GM21381 (cell line): ENCODE results near the gene C2CD4C.
"Not testable (repeated sequence)": the region's sequence is repeated elsewhere in the genome, so short reads cannot be mapped to it uniquely, and the experiment has no call there.

Experiments used
- ATAC-seq: cut with Tn5 transposase; IDR thresholded peaks from one replicate; pipeline ENCODE4 v1.9.1; 2021; ENCODE audit warnings: mild to moderate bottlenecking, moderate library complexity; ENCODE audit not compliant: unreplicated experiment

The C2CD4C gene

GRCh38 chr19:439167-439900 lies 30.4 kb upstream of the C2CD4C start:
- ATAC-seq = no peak

DNA sequence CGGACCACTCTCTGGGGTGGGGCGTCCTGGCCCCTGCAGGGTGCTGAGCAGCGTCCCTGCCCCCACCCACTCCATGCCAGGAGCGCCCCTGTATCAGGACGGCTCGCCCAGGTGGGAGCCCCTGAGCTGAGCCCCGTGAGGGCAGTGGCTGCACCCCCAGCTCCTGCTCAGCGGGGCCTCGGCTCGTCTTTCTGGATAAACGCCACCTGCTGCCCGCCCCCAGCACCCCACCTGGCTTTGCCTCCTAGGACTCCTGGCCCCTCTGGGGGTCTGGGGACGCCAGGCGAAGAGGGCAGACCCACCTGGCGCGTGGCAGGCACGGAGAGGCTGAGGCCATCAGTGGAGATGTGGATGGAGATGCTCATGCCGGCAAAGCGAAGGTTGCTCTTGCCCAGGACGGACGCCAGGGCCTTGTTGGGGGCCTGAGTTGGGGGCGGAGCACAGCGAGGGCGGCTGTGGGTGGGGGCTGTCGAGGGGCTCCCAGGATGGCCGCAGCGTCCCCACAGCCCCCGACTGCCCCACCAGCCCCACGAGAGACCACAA lies 29.5 kb upstream of the C2CD4C start:
- ATAC-seq = no peak

DNA sequence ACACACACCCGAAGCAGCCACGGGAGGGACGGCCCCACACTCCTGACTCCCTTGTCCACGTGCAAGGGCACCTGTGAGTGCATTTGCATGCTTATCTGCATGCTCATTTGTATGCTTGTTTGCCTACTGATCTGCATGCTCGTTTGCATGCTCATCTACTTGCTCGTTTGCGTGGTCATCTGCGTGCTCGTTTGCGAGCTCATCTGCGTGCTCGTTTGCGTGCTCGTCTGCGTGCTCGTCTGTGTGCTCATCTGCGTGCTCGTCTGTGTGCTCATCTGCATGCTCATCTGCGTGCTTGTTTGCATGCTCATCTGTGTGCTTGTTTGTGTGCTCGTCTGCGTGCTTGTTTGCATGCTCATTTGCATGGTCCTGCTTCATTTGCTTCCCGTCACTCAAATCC lies 28.1 kb upstream of the C2CD4C start:
- ATAC-seq = no peak

DNA sequence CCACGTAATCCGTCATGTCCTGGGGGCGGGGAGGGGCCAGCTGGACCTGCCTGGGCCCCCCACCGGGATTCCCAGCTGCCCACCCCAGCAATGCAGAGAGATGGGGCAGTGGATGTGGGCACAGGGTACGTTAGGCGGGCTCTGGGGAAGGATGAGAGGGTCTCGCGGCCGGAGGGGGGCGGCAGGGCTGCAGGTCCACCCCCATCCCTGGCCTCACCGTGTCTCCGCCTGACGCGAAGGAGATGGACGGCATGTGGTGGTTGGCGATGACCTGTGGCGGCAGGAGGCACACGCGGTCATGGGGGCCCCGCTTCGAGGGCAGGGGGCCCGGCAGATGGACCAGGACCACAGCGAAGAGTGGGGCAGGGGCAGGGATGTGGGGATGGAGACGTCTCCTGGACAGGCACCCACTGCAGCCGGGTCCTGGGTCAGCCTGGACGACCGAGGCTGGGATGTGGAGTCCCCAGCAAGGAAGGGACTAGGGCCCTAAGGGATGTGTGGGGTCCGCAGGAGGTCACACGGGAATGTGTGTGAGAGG lies 27.5 kb upstream of the C2CD4C start:
- ATAC-seq = no peak

DNA sequence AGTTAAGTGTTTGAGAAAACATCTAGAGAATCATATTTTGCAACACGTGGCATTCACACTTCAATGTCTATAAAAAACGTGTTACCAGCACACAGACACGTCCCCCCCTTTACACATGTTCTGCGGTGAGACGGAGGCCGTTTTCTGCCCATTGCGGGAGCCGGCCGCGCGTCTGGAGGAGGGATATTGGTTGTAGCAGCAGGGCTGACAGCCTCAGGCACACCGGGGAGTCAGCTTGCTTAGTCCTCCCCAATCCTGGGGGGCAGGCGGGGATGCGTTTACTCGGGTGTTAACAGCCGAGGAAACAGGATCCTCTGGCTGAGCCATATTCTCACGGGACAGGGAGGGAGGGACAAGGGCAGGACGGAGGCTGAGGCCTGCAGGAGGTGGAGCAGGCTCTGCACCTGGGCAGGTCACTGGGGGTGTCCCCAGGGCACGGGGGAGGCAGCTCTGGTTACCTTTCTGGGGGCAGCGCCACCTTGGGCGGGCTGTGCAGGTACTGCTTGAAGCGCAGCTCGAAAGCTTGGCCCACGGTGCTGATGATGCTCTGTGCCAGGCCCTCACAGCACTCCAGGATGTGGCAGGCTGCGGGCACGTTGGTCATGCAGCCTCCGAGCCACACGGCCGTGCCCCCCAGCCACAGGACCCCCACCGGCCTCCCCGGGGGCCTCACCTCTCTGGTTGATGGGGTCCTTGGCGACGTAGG lies 26.9 kb upstream of the C2CD4C start:
- ATAC-seq = no peak

DNA sequence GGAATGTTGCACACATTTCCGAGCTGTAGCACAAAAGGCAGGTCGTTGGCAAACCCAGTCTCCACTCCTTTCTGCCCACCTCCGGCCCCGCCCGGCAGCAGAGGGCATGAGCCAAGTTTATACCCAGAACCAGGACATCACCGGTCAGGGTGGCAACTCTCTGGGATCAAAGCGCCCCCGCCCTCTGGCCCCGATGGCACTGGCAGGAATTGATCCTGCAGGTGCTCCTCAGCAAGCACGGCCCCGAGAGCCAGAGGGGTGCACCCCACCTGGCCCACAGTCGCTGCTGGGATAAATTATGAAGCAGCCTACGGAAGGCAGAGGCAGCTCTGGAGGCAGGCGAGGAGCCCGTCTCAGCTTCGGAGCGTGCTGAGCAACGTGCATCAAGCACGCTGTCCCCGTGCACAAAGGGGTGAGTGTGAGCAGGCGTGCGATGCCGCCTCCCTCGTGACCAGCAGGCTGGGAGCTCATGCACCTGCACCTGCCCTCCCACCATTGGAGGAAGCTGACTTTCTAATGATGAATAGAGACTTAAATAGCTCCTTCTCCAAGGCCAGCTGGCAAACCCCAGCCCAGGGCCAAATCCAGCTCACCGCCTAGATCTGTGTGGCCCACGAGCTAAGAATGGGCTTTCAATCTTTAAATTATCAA lies 26.2 kb upstream of the C2CD4C start:
- ATAC-seq = no peak

DNA sequence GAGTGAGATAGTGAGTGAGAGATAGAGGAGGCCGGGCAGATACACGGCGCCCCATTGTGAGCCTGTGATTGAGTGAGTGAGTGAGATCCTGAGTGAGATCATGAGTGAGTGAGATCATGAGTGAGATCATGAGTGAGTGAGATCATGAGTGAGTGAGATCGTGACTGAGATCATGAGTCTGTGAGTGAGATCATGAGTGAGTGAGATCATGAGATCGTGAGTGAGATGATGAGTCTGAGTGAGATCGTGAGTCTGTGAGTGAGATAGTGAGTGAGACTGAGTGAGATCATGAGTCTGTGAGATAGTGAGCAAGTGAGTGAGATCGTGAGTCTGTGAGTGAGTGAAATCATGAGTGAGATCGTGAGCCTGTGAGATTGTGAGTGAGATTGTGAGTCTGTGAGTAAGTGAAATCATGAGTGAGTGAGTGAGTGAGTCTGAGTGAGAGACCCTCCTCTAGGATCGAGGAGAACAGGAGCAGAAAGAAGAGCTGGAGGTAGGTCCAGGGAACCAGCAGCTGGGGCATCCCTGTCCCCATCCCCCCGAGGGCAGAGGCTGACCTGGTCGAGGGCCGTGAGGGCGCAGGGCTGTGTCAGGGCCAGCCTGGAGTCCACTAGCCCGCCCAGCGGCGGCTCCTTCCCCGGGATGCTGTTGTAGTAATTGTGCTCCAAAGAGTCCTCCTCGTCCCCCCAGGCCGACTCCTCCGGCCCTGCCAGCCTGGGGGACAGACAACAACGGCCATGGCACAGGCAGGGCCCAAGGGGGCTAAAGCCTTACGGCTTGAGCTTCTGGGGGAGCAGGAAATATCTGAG lies 25.4 kb upstream of the C2CD4C start:
- ATAC-seq = no peak

DNA sequence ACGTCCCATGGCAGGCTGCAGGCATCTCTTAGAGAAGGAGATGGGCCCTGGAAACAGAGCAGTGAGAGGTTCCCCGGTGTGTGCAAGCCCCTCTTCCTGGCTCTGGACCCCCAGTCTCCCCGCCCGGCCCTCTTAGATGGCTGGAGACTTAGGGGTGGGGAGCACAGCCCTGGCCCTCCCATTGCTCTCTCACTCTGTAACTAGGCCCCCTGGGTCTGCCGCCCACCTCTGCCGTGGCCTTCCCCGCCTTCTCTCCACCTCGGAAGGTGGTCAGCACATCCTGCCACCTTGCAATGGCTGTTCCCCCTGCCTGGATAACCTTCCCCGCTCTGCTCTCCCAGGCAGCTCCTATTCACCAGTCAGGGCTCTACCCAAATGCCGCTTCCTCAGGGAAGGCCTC lies 21.8 kb upstream of the C2CD4C start:
- no peak for ATAC-seq

DNA sequence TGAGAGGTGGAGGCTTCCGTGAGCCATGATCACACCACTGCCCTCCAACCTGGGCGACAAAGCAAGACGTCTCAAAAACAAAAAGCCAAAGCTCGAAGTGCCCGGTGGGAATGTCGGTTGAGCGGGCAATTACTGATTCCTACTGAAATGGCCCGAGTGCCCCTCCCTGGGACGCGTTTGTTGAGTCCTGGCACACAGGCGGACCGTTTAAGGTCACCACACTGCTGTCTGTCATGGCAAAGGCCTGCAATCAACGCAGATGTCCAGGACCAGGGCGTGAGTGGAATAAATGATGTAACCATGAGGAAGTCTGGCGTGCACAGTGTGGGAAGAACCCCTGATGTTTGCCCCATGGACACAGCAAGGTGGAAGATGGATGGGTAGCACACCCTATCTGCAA lies 19.2 kb upstream of the C2CD4C start:
- no peak for ATAC-seq

GRCh38 chr19:427675-428074 lies 18.7 kb upstream of the C2CD4C start:
- ATAC-seq = not testable (repeated sequence)

GRCh38 chr19:426725-427445 lies 17.9 kb upstream of the C2CD4C start:
- ATAC-seq = no peak

GRCh38 chr19:425056-425455 lies 16.1 kb upstream of the C2CD4C start:
- no peak for ATAC-seq

GRCh38 chr19:424546-424945 lies 15.6 kb upstream of the C2CD4C start:
- no peak for ATAC-seq

- no peak for ATAC-seq
Observed at GRCh38 chr19:423691-424466, 14.9 kb upstream of the C2CD4C start.

GRCh38 chr19:422917-423226 lies 13.9 kb upstream of the C2CD4C start:
- ATAC-seq = not testable (repeated sequence)

DNA sequence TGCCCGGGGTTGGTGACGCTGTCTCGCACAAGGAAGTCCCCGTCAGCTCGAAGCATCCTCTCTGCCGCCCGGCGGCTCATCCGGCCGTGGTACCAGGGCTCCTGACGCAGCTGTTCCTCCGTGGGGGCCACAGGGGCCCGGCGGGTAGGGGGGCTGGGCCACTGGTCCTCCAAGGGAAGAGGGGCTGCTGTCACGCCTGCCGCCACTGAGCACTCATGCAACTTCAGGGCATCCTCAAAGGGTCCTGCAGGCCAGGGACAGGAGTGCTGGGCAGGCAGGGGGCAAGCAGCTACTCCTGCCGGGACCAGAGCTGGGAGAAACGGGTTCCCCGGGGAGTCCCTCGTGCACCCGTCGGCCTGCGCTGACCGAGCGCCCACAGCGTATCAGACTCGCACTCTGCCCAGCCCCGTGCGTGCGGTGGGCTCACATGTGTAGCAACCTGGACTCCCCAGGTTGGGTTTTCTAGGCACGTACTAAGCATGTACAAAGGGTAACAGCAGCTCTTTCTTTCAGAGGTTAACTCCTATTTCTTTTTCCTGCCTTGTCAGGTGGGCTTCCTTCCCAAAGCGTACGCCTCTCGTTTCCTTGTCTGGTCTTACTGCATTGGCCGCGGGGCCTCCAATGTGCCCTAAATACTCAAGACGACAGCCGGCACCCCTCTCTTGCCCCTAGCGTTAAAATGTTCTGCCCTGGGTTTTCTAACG lies 13.4 kb upstream of the C2CD4C start:
- ATAC-seq = no peak

- no peak for ATAC-seq
Observed at GRCh38 chr19:419721-420515, 11.0 kb upstream of the C2CD4C start.
